ENCODE measurements around the gene LHX4.

The LHX4 gene

GRCh38 chr1:180234369-180235076 is 4.5 kb downstream of the LHX4 start:
- Histone ChIP-seq H4K91ac (ENCODE audit: low read depth, low read length) (no peak overlapping the region), H3K27ac (ENCODE audit: low read depth, low read length) (no peak overlapping the region), H2AFZ (ENCODE audit: insufficient read depth, low read length, poor library complexity) (no peak overlapping the region), H4K12ac (ENCODE audit: low read depth, low read length) (no peak overlapping the region), H2BK120ac (ENCODE audit: insufficient read depth, low read length, poor library complexity) (no peak overlapping the region), H3K79me1 (ENCODE audit: low read length) (peaks cover 3% of the 10 kb centered on the region), H3K23ac (ENCODE audit: low read length) (no peak overlapping the region), H3K36me3 (ENCODE audit: control insufficient read depth in 1 of 2, insufficient read depth in 2 of 2, low read length in 2 of 2) (no peaks in the 10 kb centered on the region), H3K4me2 (ENCODE audit: low read length) (peak overlapping the region; percentile 46), H3K4ac (ENCODE audit: low read depth, low read length) (no peak overlapping the region), H3K4me1 (ENCODE audit: control insufficient read depth in 1 of 2, insufficient read depth in 2 of 2, low read length in 2 of 2) (peaks cover 8 to 26% of the 10 kb centered on the region in 2 experiments), H2BK5ac (ENCODE audit: low read depth, low read length, poor library complexity) (no peak overlapping the region), H3K9me3 (ENCODE audit: insufficient read depth, low read depth, low read length) (peaks cover 7% of the 10 kb centered on the region), H3K4me3 (ENCODE audit: low read depth, low read length) (no peak overlapping the region), H2AK5ac (ENCODE audit: low read length) (no peak overlapping the region), H3K18ac (ENCODE audit: low read length) (no peak overlapping the region), H4K8ac (ENCODE audit: low read depth, low read length) (no peak overlapping the region), H3K14ac (ENCODE audit: low read length) (no peak overlapping the region), H3K9ac (ENCODE audit: low read length) (no peak overlapping the region), H3K27me3 (ENCODE audit: insufficient read depth, low read length) (peaks cover 81% of the 10 kb centered on the region), H2BK12ac (ENCODE audit: low read length) (no peak overlapping the region), H3K79me2 (ENCODE audit: control insufficient read depth, insufficient read depth, low read length, poor library complexity) (no peaks in the 10 kb centered on the region)
- no CpG with 5 or more reads among the region's 51 CpGs for WGBS (ENCODE audit: extremely low coverage, insufficient coverage, insufficient read length)
- DNase-seq = peak in 1 of 2 donors; percentile 37

- Histone ChIP-seq H3K18ac (ENCODE audit: low read length) (no peak overlapping the region), H2BK120ac (ENCODE audit: insufficient read depth, low read length, poor library complexity) (no peak overlapping the region), H4K8ac (ENCODE audit: low read depth, low read length) (no peak overlapping the region), H3K23ac (ENCODE audit: low read length) (no peak overlapping the region), H2BK5ac (ENCODE audit: low read depth, low read length, poor library complexity) (no peak overlapping the region), H3K4me1 (ENCODE audit: control insufficient read depth in 1 of 2, insufficient read depth in 2 of 2, low read length in 2 of 2) (peaks cover 6 to 26% of the 10 kb centered on the region in 2 experiments), H2BK12ac (ENCODE audit: low read length) (no peak overlapping the region), H2AK5ac (ENCODE audit: low read length) (no peak overlapping the region), H3K27ac (ENCODE audit: low read depth, low read length) (no peak overlapping the region), H3K79me1 (ENCODE audit: low read length) (peaks cover 3% of the 10 kb centered on the region), H3K9me3 (ENCODE audit: insufficient read depth, low read depth, low read length) (peaks cover 7% of the 10 kb centered on the region), H3K4ac (ENCODE audit: low read depth, low read length) (no peak overlapping the region), H3K36me3 (ENCODE audit: control insufficient read depth in 1 of 2, insufficient read depth in 2 of 2, low read length in 2 of 2) (no peaks in the 10 kb centered on the region), H3K4me3 (ENCODE audit: low read depth, low read length) (no peak overlapping the region), H3K9ac (ENCODE audit: low read length) (no peak overlapping the region), H2AFZ (ENCODE audit: insufficient read depth, low read length, poor library complexity) (no peak overlapping the region), H3K79me2 (ENCODE audit: control insufficient read depth, insufficient read depth, low read length, poor library complexity) (no peaks in the 10 kb centered on the region), H4K12ac (ENCODE audit: low read depth, low read length) (no peak overlapping the region), H3K27me3 (ENCODE audit: insufficient read depth, low read length) (peaks cover 78% of the 10 kb centered on the region), H4K91ac (ENCODE audit: low read depth, low read length) (no peak overlapping the region), H3K4me2 (ENCODE audit: low read length) (peak overlapping the region; percentile 46), H3K14ac (ENCODE audit: low read length) (no peak overlapping the region)
- DNase-seq = no peak
- WGBS (ENCODE audit: extremely low coverage, insufficient coverage, insufficient read length) = no CpG with 5 or more reads among the region's 30 CpGs
Measured at GRCh38 chr1:180235077-180235501, 5.0 kb downstream of the LHX4 start.

GRCh38 chr1:180235502-180236239 is 5.6 kb downstream of the LHX4 start:
- Histone ChIP-seq H3K9me3 (ENCODE audit: insufficient read depth, low read depth, low read length) (peaks cover 5% of the 10 kb centered on the region), H2BK12ac (ENCODE audit: low read length) (no peak overlapping the region), H2AFZ (ENCODE audit: insufficient read depth, low read length, poor library complexity) (no peak overlapping the region), H3K4ac (ENCODE audit: low read depth, low read length) (no peak overlapping the region), H3K14ac (ENCODE audit: low read length) (no peak overlapping the region), H3K4me3 (ENCODE audit: low read depth, low read length) (no peak overlapping the region), H3K36me3 (ENCODE audit: control insufficient read depth in 1 of 2, insufficient read depth in 2 of 2, low read length in 2 of 2) (no peaks in the 10 kb centered on the region), H3K79me2 (ENCODE audit: control insufficient read depth, insufficient read depth, low read length, poor library complexity) (no peaks in the 10 kb centered on the region), H2BK5ac (ENCODE audit: low read depth, low read length, poor library complexity) (no peak overlapping the region), H3K4me2 (ENCODE audit: low read length) (peak overlapping the region; percentile 46), H4K91ac (ENCODE audit: low read depth, low read length) (no peak overlapping the region), H3K4me1 (ENCODE audit: control insufficient read depth in 1 of 2, insufficient read depth in 2 of 2, low read length in 2 of 2) (peaks cover 3 to 22% of the 10 kb centered on the region in 2 experiments), H3K23ac (ENCODE audit: low read length) (no peak overlapping the region), H3K79me1 (ENCODE audit: low read length) (peaks cover 1% of the 10 kb centered on the region), H3K18ac (ENCODE audit: low read length) (no peak overlapping the region), H3K27me3 (ENCODE audit: insufficient read depth, low read length) (peaks cover 74% of the 10 kb centered on the region), H4K8ac (ENCODE audit: low read depth, low read length) (no peak overlapping the region), H3K9ac (ENCODE audit: low read length) (no peak overlapping the region), H3K27ac (ENCODE audit: low read depth, low read length) (no peak overlapping the region), H4K12ac (ENCODE audit: low read depth, low read length) (no peak overlapping the region), H2AK5ac (ENCODE audit: low read length) (no peak overlapping the region), H2BK120ac (ENCODE audit: insufficient read depth, low read length, poor library complexity) (no peak overlapping the region)
- WGBS (ENCODE audit: extremely low coverage, insufficient coverage, insufficient read length) = no CpG with 5 or more reads among the region's 49 CpGs
- DNase-seq = no peak

- no peak overlapping the region for H2BK5ac ChIP-seq (ENCODE audit: low read depth, low read length, poor library complexity)
- no peak overlapping the region for H3K4me2 ChIP-seq (ENCODE audit: low read length)
- H4K12ac ChIP-seq (ENCODE audit: low read depth, low read length) = no peak overlapping the region
- H3K4me1 ChIP-seq (ENCODE audit: control insufficient read depth in 1 of 2, insufficient read depth in 2 of 2, low read length in 2 of 2) = peaks cover 0 to 13% of the 10 kb centered on the region in 2 experiments
- no peak overlapping the region for H2BK12ac ChIP-seq (ENCODE audit: low read length)
- H3K9me3 ChIP-seq (ENCODE audit: insufficient read depth, low read depth, low read length) = peaks cover 5% of the 10 kb centered on the region
- H3K23ac ChIP-seq (ENCODE audit: low read length) = no peak overlapping the region
- no peak overlapping the region for H4K91ac ChIP-seq (ENCODE audit: low read depth, low read length)
- WGBS (ENCODE audit: extremely low coverage, insufficient coverage, insufficient read length) = no CpG with 5 or more reads among the region's 16 CpGs
- no peak overlapping the region for H3K14ac ChIP-seq (ENCODE audit: low read length)
- no peak overlapping the region for H3K9ac ChIP-seq (ENCODE audit: low read length)
- no peaks in the 10 kb centered on the region for H3K79me1 ChIP-seq (ENCODE audit: low read length)
- H2AFZ ChIP-seq (ENCODE audit: insufficient read depth, low read length, poor library complexity) = no peak overlapping the region
- no peak overlapping the region for H4K8ac ChIP-seq (ENCODE audit: low read depth, low read length)
- no peak overlapping the region for H3K27ac ChIP-seq (ENCODE audit: low read depth, low read length)
- no peak overlapping the region for H3K18ac ChIP-seq (ENCODE audit: low read length)
- H3K4me3 ChIP-seq (ENCODE audit: low read depth, low read length) = no peak overlapping the region
- H3K27me3 ChIP-seq (ENCODE audit: insufficient read depth, low read length) = peaks cover 63% of the 10 kb centered on the region
- H2AK5ac ChIP-seq (ENCODE audit: low read length) = no peak overlapping the region
- H3K36me3 ChIP-seq (ENCODE audit: control insufficient read depth in 1 of 2, insufficient read depth in 2 of 2, low read length in 2 of 2) = no peaks in the 10 kb centered on the region
- no peak overlapping the region for H3K4ac ChIP-seq (ENCODE audit: low read depth, low read length)
- no peak overlapping the region for H2BK120ac ChIP-seq (ENCODE audit: insufficient read depth, low read length, poor library complexity)
- DNase-seq = no peak
- H3K79me2 ChIP-seq (ENCODE audit: control insufficient read depth, insufficient read depth, low read length, poor library complexity) = no peaks in the 10 kb centered on the region
Measured at GRCh38 chr1:180236698-180237509, 6.8 kb downstream of the LHX4 start.
